ENCODE data around the gene MORN1.

Gene MORN1

DNA sequence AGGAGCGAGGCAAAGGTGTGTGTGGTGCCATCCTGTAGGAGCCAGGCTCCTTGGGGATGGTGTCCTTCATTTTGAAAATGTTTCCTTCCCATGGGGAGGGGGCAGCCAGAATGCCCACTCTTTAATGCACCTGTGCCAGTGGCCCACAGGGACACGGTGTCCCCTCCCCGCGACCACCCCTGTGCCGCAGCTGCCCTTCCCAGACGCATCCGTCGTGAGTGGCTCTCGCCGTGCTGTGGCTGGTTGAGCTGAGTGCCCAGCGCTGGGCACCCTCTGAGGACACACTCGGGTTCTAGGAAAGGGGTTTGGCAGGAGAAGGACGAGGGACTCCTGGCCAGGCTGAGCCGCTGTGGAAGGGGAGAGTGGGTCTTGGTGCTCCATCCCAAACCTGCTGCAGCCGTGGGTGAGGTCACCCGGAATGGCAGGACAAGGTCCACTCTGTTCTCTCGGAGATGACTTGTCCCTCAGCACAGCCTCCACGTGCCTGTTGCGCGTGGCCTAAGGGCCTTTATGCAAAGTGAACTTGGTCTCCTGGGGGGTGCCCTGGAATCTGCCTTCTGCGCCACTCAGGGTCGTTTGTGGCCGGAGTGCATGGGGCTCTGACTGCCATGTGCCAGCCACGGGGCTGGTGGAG is 88.9 kb downstream of the MORN1 start:
- Histone ChIP-seq H3K27me3 (ENCODE audit: insufficient read depth, poor library complexity, severe bottlenecking) (no peaks in the 10 kb centered on the region), H3K4me3 (replicated peaks; ENCODE audit: insufficient read depth, low read length) (no peak overlapping the region), H3K27ac (replicated peaks) (no peak overlapping the region)
- TF ChIP-seq SPI1 (IDR thresholded peaks at IDR 0.05; ENCODE audit: borderline replicate concordance, low read depth) (no peak), GABPA (IDR thresholded peaks at IDR 0.05; ENCODE audit: low read depth) (no peak), REST (IDR thresholded peaks at IDR 0.05; ENCODE audit: insufficient replicate concordance, low read depth) (no peak), POLR2AphosphoS5 (IDR thresholded peaks at IDR 0.05; ENCODE audit: low read depth) (no peak)
- TF ChIP-seq, protein P1, sequence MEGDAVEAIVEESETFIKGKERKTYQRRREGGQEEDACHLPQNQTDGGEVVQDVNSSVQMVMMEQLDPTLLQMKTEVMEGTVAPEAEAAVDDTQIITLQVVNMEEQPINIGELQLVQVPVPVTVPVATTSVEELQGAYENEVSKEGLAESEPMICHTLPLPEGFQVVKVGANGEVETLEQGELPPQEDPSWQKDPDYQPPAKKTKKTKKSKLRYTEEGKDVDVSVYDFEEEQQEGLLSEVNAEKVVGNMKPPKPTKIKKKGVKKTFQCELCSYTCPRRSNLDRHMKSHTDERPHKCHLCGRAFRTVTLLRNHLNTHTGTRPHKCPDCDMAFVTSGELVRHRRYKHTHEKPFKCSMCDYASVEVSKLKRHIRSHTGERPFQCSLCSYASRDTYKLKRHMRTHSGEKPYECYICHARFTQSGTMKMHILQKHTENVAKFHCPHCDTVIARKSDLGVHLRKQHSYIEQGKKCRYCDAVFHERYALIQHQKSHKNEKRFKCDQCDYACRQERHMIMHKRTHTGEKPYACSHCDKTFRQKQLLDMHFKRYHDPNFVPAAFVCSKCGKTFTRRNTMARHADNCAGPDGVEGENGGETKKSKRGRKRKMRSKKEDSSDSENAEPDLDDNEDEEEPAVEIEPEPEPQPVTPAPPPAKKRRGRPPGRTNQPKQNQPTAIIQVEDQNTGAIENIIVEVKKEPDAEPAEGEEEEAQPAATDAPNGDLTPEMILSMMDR (IDR thresholded peaks at IDR 0.05; ENCODE audit: insufficient read depth, low read length) = no peak
- DNase-seq (ENCODE audit: low read depth in 1 of 2, low spot score in 1 of 2) = no peak

DNA sequence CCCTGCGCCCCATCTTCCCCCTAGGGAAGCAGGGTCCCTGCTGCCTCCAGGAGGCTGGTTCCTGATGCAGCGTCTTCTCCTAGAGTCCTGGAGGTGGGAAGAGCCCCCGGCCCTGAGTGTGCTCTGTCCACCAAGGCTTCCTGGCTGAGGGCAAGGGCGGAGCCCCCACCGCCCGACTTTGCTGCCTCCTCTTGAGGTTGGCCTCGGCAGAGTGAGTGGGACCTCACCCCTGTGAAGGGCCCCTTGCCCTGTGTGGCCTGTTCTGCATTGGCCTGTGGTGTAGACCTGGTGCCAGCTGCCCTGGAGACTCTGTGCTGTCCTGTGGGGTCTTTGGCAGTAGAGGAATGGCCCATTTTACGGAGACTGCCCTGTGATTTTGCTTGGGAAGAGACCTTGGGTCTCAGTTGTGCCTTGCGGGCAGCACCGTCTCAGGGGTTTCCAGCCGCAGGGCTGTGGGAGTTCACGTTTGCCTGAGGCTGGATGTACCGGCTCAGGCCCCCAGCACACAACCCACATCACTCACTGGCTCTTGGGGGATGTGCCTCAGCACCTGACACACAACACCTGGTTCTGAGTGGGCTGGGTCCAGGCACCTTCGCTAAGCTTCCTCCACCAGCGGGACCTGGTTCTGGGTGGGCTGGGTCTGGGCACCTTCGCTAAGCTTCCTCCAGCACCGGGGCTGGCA is 89.6 kb downstream of the MORN1 start:
- TF ChIP-seq REST (IDR thresholded peaks at IDR 0.05; ENCODE audit: insufficient replicate concordance, low read depth) = no peak
- TF ChIP-seq, protein P1 (IDR thresholded peaks at IDR 0.05; ENCODE audit: insufficient read depth, low read length) = no peak
- Histone ChIP-seq H3K27me3 (ENCODE audit: insufficient read depth, poor library complexity, severe bottlenecking) (no peaks in the 10 kb centered on the region), H3K4me3 (replicated peaks; ENCODE audit: insufficient read depth, low read length) (no peak overlapping the region), H3K27ac (replicated peaks) (peak overlapping the region; percentile 43; the same call in 1 of the 2 replicates)
- no peak for DNase-seq (ENCODE audit: low read depth in 1 of 2, low spot score in 1 of 2)

GRCh38 chr1:2300851-2301606 is 90.3 kb downstream of the MORN1 start:
- Histone ChIP-seq H3K27ac (replicated peaks) (peak overlapping the region; percentile 43), H3K4me3 (replicated peaks; ENCODE audit: insufficient read depth, low read length) (no peak overlapping the region), H3K27me3 (ENCODE audit: insufficient read depth, poor library complexity, severe bottlenecking) (no peaks in the 10 kb centered on the region)
- peak; percentile 71 to 92 for DNase-seq (ENCODE audit: low read depth in 1 of 2, low spot score in 1 of 2)
- TF ChIP-seq SPI1 (IDR thresholded peaks at IDR 0.05; ENCODE audit: borderline replicate concordance, low read depth) (peak; percentile 79; the same call in 1 of the 2 replicates), GABPA (IDR thresholded peaks at IDR 0.05; ENCODE audit: low read depth) (peak; percentile 55), REST (IDR thresholded peaks at IDR 0.05; ENCODE audit: insufficient replicate concordance, low read depth) (no peak)

All from HL-60 (cell line).